NCI-H1417 treated with DMSO at 0.1 percent for 48 hours (cell line): ENCODE data around the gene PDE3A.
"Not testable (repeated sequence)": the region's sequence is repeated elsewhere in the genome, so short reads cannot be mapped to it uniquely, and the experiment has no call there.

Source experiments
- DNase-seq: peaks from one replicate; lab custom pipeline; 2025; lab: John Stamatoyannopoulos, UW

Gene PDE3A

DNA sequence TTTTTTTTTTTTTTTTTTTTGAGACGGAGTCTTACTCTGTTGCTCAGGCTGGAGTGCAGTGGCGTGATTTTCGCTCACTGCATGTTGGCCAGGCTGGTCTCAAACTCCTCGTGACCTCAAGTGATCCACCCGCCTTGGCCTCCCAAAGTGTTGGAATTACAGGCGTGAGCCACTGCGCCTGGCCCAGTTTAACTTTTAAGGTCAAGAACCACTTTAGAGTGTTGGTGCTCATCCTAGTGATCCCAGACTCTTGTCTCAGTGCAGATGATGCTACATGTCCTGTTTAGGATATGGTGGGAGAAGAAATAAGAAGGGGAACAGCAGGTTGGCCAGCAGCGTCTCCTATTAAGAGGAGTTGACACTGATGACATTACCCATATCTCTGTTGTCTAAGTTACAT is 246.7 kb downstream of the PDE3A start:
- DNase-seq, result not testable (repeated sequence)

- DNase-seq, result no peak
Observed at GRCh38 chr12:20616093-20616492, 247.8 kb downstream of the PDE3A start.

GRCh38 chr12:20620261-20620660 is 251.9 kb downstream of the PDE3A start:
- no peak for DNase-seq

DNA sequence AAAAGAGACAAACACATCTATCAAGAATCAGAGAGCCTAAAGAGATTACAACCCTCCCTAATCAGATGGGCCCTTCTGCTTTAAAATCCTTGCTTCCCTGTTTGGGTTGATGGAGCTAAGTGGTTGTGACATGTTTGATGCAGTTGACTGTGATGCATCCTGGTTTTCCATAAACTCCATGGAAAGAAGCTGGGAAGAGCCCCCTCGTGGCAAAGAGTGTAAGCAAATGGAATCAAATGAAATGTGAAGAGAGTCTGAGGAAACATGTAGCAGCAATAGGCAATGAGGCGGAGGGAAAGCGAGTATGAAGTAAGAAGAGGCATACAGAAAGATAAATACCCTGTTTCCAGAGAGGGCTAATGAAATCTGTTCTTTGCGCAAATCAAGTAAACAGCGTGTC is 256.4 kb downstream of the PDE3A start:
- no peak for DNase-seq

DNA sequence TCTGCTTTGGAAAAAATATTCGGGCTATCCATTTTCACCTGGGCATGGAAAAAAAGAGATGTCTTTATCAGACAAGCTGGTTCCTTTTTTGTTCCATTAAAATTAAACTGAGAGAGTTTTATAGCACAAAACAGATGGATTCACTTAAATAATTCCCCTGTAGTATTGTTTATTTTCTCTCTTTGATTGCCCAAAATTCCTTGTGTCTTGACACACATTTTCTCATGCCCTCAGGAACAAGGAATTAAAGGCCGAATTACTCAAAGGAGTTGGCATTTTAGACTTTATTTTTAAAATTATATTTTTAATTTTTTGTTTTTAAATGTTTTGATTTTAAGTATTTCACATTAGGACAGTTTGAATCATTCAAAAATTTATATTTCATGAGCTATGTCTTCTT is 257.2 kb downstream of the PDE3A start:
- DNase-seq, result no peak

GRCh38 chr12:20627001-20627588 is 258.8 kb downstream of the PDE3A start:
- no peak for DNase-seq

GRCh38 chr12:20628226-20628787 is 260.0 kb downstream of the PDE3A start:
- no peak for DNase-seq

DNA sequence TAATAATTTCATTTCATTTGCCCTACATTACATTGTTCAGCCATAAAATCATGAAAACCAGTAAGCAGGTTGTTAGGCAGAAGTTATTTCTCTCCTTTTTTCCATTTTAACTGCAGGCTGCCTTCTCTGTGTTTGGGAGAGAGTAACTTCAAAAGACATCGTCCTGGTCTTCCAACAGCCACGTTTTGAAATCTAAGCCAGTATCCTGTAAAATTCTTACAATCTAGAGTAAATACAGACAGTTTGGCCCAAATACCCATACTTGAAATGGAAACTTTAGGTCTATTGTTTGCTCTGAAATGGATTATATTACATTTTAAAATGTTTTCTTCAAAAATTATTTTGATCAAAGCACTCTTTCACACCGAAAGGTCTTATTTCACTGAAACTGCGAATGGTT is 260.7 kb downstream of the PDE3A start:
- DNase-seq, result no peak

DNA sequence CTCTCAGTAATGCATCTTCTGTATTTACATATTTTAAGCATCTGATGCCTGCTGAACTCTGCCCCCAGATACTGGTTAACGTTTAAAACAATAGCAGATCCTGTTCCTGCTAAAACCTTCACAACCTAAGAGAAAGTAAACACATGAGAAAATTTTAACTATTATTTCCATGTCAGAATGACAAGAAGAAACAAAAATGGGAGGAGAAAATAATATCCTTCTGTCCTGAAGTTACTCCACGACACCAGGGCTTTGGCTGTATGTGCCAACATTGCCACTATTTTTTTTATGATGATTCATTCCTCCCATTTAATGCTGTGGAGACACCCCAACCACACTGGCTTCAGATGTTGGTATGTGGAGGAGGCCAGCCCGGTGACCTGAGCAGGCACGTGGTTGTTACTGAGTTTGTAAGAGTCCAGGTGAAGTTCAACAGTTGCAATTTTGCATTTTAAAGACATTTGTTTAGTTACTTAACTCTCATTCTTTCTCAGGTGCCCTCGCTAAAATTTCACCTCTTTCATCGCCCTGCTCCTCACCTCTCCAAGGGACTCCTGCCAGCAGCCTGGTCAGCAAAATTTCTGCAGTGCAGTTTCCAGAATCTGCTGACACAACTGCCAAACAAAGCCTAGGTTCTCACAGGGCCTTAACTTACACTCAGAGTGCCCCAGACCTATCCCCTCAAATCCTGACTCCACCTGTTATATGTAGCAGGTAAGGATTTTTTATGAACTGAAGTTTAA is 261.2 kb downstream of the PDE3A start:
- DNase-seq, result no peak

DNA sequence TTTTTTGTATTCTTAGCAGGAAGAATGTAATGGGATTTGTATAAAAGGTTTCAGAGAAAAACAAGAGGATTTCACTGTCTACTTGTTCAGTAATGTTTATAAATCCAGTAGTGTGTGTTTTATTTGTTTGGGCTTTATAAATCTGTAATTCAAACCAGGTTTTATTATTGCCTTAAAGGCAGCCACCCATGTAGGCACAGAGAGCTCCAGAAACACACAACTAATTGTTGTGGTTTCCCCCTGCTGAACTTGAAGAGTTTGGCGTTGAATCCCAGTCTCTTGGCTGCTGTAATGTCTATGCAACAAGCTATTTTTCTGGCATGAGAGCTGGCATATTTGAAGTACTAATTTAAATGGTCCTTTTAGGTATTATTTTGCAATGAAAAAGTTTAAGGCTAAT is 263.4 kb downstream of the PDE3A start:
- DNase-seq, result no peak

DNA sequence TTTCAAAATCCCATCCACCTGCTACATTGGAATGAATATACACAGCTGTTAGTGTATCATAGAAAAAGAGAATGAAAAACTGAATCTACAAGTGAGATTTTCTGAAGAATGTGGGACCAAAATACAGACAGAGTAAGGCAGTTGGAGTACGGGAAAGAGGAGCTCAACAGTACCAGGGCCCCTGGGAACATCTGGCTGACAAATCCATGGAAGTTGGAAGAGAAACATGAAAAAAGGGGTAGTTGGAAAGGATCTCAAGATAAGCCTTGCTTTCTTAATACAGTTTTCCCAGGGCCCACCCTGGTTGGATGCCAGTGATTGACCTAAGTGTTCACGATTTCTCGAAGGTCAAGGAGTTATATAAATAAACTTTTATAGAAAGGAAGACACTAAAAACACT is 272.8 kb downstream of the PDE3A start:
- DNase-seq, result no peak

GRCh38 chr12:20643822-20644221 is 275.5 kb downstream of the PDE3A start:
- DNase-seq, result no peak

- peak; percentile 24 for DNase-seq
Observed at GRCh38 chr12:20646239-20646827, 278.0 kb downstream of the PDE3A start.

DNA sequence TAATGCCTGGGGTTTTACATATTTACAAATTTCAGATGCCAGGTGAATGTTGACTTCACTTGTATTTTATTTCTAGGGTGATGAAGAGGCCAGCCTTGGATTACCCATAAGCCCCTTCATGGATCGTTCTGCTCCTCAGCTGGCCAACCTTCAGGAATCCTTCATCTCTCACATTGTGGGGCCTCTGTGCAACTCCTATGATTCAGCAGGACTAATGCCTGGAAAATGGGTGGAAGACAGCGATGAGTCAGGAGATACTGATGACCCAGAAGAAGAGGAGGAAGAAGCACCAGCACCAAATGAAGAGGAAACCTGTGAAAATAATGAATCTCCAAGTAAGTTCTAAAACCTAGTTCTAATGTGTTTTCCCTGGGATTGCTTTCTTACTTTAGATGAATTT is 285.5 kb downstream of the PDE3A start:
- DNase-seq, result no peak

DNA sequence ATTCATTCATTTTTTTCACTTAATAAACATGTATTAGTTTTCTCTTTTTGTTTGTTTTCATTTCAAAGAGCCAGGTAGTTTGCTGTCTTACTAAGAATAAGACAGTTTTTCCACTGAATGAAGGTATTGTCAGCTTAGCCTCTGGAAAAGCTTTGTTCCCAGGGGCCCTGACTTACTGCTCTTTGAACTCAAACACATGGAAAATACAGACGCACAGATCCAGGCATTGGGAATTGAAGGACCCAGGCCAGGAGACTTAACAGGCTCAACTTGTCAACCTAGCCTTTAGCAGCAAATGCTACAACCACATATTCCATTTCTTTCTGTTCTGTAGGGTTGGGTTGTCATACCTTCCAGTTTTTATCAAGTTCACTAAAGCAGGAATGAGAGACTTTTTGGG is 288.3 kb downstream of the PDE3A start:
- DNase-seq, result no peak

DNA sequence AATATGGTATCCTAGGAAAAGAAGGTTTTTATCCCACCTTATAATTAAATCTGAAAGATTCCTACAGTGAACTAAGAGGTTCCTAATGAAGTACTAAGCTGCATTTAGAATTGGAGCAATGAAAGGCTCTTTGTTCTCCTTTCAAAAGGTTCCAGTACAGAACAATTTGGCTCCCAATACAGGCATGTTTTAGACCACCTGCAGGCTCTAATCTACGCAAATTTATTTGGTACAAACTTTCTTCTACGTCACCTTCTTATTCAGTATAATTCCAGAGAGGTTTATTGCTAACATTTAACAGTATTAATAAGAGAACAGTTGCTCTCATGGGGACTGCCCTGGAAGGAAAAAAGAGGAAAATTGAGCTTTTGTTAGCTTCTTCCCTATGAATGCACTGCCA is 289.2 kb downstream of the PDE3A start:
- no peak for DNase-seq

DNA sequence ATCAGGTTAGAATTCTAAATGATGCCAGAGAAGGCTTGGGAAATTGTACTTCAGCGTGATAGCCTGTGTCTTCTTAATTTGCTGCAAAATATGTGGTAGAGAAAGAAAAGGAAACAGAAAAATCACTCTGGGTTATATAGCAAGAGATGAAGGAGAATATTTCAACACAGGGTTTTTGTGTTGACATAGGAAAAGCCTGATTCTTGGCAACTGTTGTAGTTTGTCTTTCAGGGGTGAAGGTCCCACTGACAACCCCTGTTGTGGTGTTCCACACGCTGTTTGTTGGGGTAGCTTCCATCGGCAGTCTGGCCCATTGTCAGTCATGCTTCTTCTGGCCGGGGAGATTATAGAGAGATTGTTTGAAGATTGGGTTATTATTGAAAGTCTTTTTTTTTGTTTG is 313.0 kb downstream of the PDE3A start:
- DNase-seq, result no peak

- no peak for DNase-seq
Observed at GRCh38 chr12:20695232-20695631, 326.9 kb downstream of the PDE3A start, which contains the start of gene SLCO1C1. Gene SLCO1C1, plus strand, starts transcription at chr12:20695332. Its CDS starts 4,245 bp downstream, at chr12:20699577.

DNA sequence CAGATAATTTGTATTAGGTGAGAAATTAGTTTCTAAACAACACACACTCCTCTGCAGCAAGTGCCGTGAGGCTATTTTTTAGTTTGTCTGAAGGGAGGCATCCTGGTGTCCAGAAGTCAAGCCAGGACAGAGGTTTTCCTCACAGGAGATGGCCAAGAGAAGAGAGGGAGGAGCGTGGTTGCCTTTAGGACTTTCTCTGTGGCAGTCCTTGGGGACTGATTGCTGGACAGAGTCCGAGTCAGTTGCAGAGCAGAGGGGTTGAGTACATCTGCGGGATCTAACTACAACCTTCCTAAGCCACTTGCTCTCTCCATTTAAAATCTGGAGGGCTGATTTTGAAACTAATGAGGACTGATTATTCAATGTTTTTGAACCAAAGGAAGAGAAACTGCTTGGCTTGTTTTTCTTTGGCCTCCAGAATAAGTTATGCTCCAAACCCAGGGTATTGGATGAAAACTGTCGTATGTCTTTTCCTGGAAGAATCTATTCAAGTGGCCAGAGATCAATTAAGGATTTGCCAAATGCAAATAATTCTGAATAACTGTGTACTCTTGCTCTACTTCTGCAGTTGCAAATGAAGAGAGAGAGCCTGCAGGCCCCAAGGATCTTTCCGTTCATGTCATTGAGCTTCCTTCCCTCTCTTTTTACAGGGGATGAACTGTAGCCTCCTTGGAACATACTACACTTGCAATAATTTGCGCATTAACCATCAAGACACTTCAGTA is 328.0 kb downstream of the PDE3A start:
- DNase-seq, result no peak

- no peak for DNase-seq
Observed at GRCh38 chr12:20701106-20701505, 332.8 kb downstream of the PDE3A start.

DNA sequence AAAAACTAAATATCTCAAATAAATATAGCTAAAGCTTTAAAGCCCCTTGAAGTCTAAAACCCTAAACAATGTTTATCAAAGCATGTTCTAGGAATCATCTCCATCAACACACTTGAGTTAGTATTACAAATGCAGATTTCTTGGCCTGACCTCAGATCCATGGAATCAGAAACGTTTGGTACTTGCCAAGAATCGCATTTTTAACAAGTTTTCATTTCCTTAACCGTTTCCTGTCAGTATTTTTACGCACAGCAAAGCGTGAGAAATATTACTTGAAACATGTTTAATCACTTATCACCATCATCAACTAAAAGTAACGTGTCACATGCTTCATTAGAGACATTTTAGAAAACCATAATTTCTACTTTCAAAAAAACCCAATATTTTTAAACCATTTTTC is 336.5 kb downstream of the PDE3A start:
- no peak for DNase-seq

- no peak for DNase-seq
Observed at GRCh38 chr12:20711846-20712245, 343.5 kb downstream of the PDE3A start.

DNA sequence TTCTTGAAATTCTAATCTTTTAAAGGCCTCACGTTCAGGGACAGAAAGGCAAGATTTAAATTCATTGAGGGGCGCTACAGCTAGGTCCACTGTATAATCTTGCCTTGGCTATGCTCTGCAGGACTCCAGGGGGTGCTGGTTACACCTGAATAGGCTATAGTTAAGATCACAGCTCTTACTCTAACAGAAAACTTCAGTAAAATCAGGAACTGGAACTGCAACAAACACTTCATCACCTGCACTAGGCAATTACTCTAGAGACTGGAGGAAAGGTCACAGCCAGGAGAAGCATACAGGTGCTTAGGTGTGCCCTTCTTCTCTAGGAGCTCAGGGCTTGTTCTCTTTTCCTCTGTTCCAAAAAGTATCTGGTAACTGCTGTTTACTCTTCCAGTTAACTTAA is 347.7 kb downstream of the PDE3A start:
- DNase-seq, result no peak
